Measurements from ENCODE around the gene ZNF280D. TPM values are rescaled to one million over a fixed set of nuclear protein-coding genes. Genes with fewer than 3 reads are reported as not detected.

Gene ZNF280D
- total RNA-seq, 1 experiment from 2014 or later = 25.3 TPM

DNA sequence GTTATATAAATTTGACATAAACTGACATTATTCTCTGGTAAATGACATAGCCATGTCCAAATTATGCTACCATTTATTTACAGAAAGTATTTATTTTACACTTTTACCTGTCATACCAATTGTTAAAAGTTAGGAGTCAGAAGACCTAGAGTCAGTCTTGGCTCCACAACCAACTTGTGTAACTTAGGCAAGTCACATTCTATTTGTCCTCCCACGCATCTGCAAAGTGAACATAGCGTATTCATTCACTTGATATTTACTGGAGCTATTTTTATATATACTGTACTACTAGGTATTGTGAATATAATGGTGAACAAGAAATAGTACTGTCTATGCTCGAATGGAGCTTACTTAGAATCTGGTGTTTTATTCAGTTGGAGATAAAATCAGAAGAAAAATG lies 78.7 kb downstream of the ZNF280D start:
- Histone ChIP-seq H3K36me3 (ENCODE audit: control insufficient read depth in 1 of 2, insufficient read depth in 2 of 2, low read length in 2 of 2) (no peaks in the 10 kb centered on the region; a peak in 1 of 4 replicates), H3K4me2 (ENCODE audit: low read length) (no peak overlapping the region), H4K20me1 (ENCODE audit: insufficient read depth) (no peaks in the 10 kb centered on the region), H3K9me2 (ENCODE audit: insufficient read depth) (no peaks in the 10 kb centered on the region), H3K27ac (ENCODE audit: low read depth, low read length) (no peak overlapping the region), H3K9ac (ENCODE audit: low read length) (no peak overlapping the region), H3K4me3 (replicated peaks in 1 of 2; ENCODE audit: low read depth in 1 of 2, low read length in 2 of 2) (no peak overlapping the region), H3K79me2 (ENCODE audit: insufficient read depth, low read length) (no peaks in the 10 kb centered on the region), H3K9me3 (ENCODE audit: control insufficient read depth in 1 of 2, insufficient read depth in 1 of 2, low read depth in 1 of 2, low read length in 2 of 2) (no peaks in the 10 kb centered on the region), H3K27me3 (ENCODE audit: insufficient read depth, low read length) (no peaks in the 10 kb centered on the region), H3K4me1 (ENCODE audit: control insufficient read depth in 1 of 2, insufficient read depth in 2 of 2, low read length in 2 of 2) (no peaks in the 10 kb centered on the region), H2AFZ (ENCODE audit: low read depth, low read length, poor library complexity, severe bottlenecking) (no peak overlapping the region)
- ChIA-PET POLR2A (no interaction called here), RAD21 (ENCODE audit: low non-redundant PET in 1 of 2, low total read pairs in 2 of 2, uncharacterized antibody in 2 of 2, unreplicated experiment in 2 of 2) (no interaction called here), CTCF (no interaction called here)
- intact Hi-C loops (cut with micrococcal nuclease) = no loop called here
- TF ChIP-seq, protein P1, sequence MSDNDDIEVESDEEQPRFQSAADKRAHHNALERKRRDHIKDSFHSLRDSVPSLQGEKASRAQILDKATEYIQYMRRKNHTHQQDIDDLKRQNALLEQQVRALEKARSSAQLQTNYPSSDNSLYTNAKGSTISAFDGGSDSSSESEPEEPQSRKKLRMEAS (IDR thresholded peaks at IDR 0.05) = no peak
- TF ChIP-seq, protein P2, sequence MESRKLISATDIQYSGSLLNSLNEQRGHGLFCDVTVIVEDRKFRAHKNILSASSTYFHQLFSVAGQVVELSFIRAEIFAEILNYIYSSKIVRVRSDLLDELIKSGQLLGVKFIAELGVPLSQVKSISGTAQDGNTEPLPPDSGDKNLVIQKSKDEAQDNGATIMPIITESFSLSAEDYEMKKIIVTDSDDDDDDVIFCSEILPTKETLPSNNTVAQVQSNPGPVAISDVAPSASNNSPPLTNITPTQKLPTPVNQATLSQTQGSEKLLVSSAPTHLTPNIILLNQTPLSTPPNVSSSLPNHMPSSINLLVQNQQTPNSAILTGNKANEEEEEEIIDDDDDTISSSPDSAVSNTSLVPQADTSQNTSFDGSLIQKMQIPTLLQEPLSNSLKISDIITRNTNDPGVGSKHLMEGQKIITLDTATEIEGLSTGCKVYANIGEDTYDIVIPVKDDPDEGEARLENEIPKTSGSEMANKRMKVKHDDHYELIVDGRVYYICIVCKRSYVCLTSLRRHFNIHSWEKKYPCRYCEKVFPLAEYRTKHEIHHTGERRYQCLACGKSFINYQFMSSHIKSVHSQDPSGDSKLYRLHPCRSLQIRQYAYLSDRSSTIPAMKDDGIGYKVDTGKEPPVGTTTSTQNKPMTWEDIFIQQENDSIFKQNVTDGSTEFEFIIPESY (IDR thresholded peaks at IDR 0.05; ENCODE audit: extremely low read depth, insufficient replicate concordance, low read length) = no peak
- TF ChIP-seq EGR1 (IDR thresholded peaks at IDR 0.05; ENCODE audit: low read depth) (no peak), SIN3A (IDR thresholded peaks at IDR 0.05; ENCODE audit: low read depth) (no peak), ZNF274 (IDR thresholded peaks at IDR 0.05; ENCODE audit: low read depth, low read length) (no peak), YY1 (IDR thresholded peaks at IDR 0.05; ENCODE audit: extremely low read depth, insufficient replicate concordance, low read depth, low read length) (no peak), SRF (IDR thresholded peaks at IDR 0.05; ENCODE audit: low read depth) (no peak), EZH2phosphoT487 (IDR thresholded peaks at IDR 0.05; ENCODE audit: borderline replicate concordance) (no peak), SP1 (IDR thresholded peaks at IDR 0.05; ENCODE audit: low read depth) (no peak), JUND (IDR thresholded peaks at IDR 0.05) (no peak), RAD21 (IDR thresholded peaks at IDR 0.05; ENCODE audit: low read depth) (no peak), ELF1 (IDR thresholded peaks at IDR 0.05; ENCODE audit: borderline replicate concordance, low read depth) (no peak), TCF7L2 (IDR thresholded peaks at IDR 0.05; ENCODE audit: borderline replicate concordance, extremely low read depth, insufficient read depth, insufficient read length) (no peak), ZFX (IDR thresholded peaks at IDR 0.05) (no peak), POLR2AphosphoS5 (IDR thresholded peaks at IDR 0.05; ENCODE audit: low read depth, low read length) (no peak)
- TF ChIP-seq, protein P3, sequence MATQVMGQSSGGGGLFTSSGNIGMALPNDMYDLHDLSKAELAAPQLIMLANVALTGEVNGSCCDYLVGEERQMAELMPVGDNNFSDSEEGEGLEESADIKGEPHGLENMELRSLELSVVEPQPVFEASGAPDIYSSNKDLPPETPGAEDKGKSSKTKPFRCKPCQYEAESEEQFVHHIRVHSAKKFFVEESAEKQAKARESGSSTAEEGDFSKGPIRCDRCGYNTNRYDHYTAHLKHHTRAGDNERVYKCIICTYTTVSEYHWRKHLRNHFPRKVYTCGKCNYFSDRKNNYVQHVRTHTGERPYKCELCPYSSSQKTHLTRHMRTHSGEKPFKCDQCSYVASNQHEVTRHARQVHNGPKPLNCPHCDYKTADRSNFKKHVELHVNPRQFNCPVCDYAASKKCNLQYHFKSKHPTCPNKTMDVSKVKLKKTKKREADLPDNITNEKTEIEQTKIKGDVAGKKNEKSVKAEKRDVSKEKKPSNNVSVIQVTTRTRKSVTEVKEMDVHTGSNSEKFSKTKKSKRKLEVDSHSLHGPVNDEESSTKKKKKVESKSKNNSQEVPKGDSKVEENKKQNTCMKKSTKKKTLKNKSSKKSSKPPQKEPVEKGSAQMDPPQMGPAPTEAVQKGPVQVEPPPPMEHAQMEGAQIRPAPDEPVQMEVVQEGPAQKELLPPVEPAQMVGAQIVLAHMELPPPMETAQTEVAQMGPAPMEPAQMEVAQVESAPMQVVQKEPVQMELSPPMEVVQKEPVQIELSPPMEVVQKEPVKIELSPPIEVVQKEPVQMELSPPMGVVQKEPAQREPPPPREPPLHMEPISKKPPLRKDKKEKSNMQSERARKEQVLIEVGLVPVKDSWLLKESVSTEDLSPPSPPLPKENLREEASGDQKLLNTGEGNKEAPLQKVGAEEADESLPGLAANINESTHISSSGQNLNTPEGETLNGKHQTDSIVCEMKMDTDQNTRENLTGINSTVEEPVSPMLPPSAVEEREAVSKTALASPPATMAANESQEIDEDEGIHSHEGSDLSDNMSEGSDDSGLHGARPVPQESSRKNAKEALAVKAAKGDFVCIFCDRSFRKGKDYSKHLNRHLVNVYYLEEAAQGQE (IDR thresholded peaks at IDR 0.05; ENCODE audit: low read depth) = no peak
- TF ChIP-seq, protein P4, sequence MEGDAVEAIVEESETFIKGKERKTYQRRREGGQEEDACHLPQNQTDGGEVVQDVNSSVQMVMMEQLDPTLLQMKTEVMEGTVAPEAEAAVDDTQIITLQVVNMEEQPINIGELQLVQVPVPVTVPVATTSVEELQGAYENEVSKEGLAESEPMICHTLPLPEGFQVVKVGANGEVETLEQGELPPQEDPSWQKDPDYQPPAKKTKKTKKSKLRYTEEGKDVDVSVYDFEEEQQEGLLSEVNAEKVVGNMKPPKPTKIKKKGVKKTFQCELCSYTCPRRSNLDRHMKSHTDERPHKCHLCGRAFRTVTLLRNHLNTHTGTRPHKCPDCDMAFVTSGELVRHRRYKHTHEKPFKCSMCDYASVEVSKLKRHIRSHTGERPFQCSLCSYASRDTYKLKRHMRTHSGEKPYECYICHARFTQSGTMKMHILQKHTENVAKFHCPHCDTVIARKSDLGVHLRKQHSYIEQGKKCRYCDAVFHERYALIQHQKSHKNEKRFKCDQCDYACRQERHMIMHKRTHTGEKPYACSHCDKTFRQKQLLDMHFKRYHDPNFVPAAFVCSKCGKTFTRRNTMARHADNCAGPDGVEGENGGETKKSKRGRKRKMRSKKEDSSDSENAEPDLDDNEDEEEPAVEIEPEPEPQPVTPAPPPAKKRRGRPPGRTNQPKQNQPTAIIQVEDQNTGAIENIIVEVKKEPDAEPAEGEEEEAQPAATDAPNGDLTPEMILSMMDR (IDR thresholded peaks at IDR 0.05 in 2 of 3, conservative IDR thresholded peaks at IDR 0.05 in 1 of 3; ENCODE audit: borderline replicate concordance in 1 of 3, insufficient read depth in 1 of 3, low read depth in 2 of 3, low read length in 2 of 3) = no peak
- DNase-seq (ENCODE audit: low read depth, low spot score) (no peak), ATAC-seq (no peak)
- no TSS peak for BruUV-seq (replicated peaks)
